Vagina (tissue), 2 donors: ENCODE measurements around the gene ZNF595.
"Not testable (repeated sequence)": the region's sequence is repeated elsewhere in the genome, so short reads cannot be mapped to it uniquely, and the experiment has no call there.

Source experiments
- POLR2A ChIP-seq, 2 donors: fragments of 450-650 bp; IDR thresholded peaks; one replicate each; pipeline ENCODE4 v1.6.1; 2017; ENCODE audit warnings: antibody characterized with exemption in 2 of 2, mild to moderate bottlenecking in 2 of 2, moderate library complexity in 2 of 2
- POLR2AphosphoS5 ChIP-seq, 2 donors: sonication (generic); formaldehyde crosslinking; IDR thresholded peaks; one replicate each; pipeline ENCODE4 v1.9.0; 2017; ENCODE audit warnings: antibody characterized with exemption in 2 of 2, mild to moderate bottlenecking in 2 of 2, low read depth in 1 of 2; ENCODE audit not compliant: insufficient read depth in 1 of 2
- TF ChIP-seq, protein P1 (sequence below), 3 experiments: fragments of 450-650 bp in 2 of 3; fragments of 200-600 bp in 1 of 3; sonication (generic) in 1 of 3; IDR thresholded peaks; one replicate each; pipeline ENCODE4 v1.5.1; 2017 to 2019; ENCODE audit warnings: antibody characterized with exemption in 3 of 3, mild to moderate bottlenecking in 2 of 3, moderate library complexity in 2 of 3

DNA sequence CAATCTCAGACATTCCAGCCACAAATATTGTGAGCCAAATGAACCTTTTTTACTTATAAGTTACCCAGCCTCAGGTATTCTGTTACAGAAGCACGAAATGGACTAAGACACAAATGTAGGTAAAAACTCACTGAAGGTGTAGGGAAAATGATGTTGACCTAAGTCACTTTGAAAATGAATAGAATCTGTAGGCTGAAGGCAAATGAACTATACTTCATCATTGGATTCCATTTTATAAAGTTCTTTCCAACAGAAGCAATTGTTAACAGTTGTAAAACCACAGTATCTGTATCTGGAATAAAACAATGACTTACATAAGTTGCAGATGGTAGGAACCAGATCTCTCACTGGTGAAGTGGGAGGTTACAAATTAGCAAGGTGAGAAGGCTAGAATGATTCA, 34.5 kb upstream of the ZNF595 start:
- TF ChIP-seq, protein P1, sequence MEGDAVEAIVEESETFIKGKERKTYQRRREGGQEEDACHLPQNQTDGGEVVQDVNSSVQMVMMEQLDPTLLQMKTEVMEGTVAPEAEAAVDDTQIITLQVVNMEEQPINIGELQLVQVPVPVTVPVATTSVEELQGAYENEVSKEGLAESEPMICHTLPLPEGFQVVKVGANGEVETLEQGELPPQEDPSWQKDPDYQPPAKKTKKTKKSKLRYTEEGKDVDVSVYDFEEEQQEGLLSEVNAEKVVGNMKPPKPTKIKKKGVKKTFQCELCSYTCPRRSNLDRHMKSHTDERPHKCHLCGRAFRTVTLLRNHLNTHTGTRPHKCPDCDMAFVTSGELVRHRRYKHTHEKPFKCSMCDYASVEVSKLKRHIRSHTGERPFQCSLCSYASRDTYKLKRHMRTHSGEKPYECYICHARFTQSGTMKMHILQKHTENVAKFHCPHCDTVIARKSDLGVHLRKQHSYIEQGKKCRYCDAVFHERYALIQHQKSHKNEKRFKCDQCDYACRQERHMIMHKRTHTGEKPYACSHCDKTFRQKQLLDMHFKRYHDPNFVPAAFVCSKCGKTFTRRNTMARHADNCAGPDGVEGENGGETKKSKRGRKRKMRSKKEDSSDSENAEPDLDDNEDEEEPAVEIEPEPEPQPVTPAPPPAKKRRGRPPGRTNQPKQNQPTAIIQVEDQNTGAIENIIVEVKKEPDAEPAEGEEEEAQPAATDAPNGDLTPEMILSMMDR (IDR thresholded peaks at IDR 0.05): not testable (repeated sequence)
- TF ChIP-seq POLR2A (IDR thresholded peaks at IDR 0.05); POLR2AphosphoS5 (IDR thresholded peaks at IDR 0.05; ENCODE audit: insufficient read depth in 1 of 2, low read depth in 1 of 2): not testable (repeated sequence)
